Left renal pelvis (tissue), 4 donors: ENCODE results near the gene MYL7. TPM values are rescaled to one million over a fixed set of nuclear protein-coding genes. Genes with fewer than 3 reads are reported as not detected.
"Not testable (repeated sequence)": the region's sequence is repeated elsewhere in the genome, so short reads cannot be mapped to it uniquely, and the experiment has no call there.

Experiments used
- DNase-seq, 4 donors: peaks; one replicate each; pipeline ENCODE4 v3.0.0-alpha.2; 2013; ENCODE audit warnings: low read depth in 4 of 4, low spot score in 3 of 4
- polyA plus RNA-seq, 4 donors: library from polyadenylated mRNA; unstranded; fragments of 120-200 nt; gene quantifications; one replicate each; pipeline ENCODE4 v1.2.1, GENCODE V29; 2013; ENCODE audit not compliant: insufficient read length in 4 of 4

The MYL7 gene
- polyA plus RNA-seq, 4 donors: 0.29 to 1.2 (median 0.45) TPM; not detected in 1

DNA sequence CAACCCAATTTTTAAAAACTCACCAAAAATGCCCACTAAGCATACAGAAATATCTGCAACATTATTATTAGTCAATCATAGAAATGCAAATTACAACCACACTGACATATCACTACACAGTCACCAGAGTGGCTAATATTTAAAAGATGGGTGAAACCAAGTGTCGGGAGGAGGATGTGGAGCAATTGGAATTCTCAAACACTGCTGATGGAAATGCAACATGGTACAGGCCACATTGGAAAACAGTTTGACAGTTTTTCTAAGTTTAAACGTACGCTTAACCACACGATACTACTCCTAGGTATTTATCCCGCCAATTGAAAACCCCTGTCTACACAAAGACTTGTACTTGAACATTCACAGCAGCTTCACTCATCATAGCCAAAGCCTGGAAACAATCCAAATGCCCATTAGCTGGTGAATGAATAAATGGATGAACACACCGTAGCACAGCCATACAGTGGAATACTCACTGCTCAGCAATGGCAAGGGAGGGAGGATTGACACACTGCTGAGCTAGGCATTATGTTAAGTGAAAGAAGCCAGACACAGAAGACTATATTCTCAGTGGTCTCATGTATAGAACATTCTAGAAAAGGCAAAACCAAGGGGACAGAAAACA lies 31.8 kb upstream of the MYL7 start:
- DNase-seq: no peak

DNA sequence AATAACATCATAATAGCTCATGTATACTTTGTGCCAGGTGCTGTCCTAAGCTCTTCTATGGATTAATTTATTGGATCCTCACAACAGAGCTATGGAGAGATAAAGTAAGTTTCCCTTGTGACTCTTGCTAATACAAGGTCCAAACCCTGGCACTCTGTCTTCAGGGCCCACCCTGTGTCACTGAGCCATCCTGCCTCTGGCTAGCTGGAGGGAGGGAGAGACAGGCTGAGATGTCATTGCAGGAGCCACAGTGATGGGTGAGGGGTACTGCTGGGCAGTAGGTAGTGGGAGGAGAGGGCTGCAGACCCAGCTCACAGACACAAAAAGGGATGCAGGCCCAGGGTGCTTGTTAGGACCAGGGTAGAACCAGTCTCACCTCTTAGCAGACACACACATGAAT lies 31.2 kb upstream of the MYL7 start:
- no peak for DNase-seq

DNA sequence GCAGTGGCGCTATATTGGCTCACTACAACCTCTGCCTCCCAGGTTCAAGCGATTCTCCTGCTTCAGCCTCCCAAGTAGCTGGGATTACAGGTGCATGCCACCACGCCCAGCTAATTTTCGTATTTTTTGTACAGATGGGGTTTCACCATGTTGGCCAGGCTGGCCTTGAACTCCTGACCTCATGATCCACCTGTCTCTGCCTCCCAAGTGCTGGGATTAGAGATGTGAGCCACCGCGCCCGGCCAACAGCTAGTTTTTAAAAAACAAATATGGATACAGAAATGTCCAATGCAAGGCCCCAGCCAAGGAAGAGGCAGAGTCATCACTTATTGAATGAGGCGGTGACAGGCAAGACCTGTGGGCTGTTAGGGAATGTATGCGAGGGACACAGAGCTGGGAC lies 30.8 kb upstream of the MYL7 start:
- DNase-seq: not testable (repeated sequence)

- DNase-seq: no peak
These were observed 26.8 kb upstream of the MYL7 start for GRCh38 chr7:44167920-44168319.

DNA sequence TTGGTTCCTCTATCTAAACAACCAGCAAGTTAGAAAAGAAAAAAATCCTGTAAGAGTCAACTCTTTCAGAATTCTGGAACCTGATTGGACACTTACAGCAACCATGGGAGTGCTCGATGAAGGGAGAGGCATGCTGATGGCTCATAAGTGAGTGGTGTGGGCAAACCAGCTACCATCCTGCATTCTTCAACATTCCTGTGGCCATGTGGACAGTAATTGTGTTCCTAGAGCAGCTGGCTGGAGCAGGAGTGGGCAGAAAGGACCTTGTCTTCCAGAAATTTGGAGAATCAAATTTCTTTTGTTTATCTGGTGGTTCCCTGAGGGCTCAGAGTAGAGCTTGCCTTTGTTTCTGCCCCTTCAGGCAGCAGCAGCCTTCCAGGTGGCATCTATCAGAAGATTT lies 22.5 kb upstream of the MYL7 start:
- DNase-seq: no peak

- DNase-seq: no peak
These were observed 21.8 kb upstream of the MYL7 start for GRCh38 chr7:44162785-44163395.

DNA sequence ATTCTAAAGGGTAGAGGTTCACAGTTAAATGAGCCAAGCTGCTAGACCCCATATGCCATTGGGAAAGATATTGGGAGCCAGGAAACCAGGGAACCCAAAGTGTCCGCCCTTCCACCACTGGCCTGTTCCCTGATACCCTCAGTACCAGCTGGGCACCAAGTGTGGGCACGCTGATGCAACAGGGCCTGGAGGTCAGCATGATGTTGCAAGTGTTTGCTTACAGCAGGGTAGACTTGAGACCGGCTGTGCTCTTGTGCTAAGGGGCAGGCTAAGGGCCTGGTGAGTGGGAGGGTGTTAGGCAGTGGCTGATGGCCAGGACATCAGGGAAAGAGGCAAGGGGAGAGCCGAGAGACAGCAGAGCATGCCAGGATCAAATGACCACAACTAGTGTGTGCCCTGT lies 21.0 kb upstream of the MYL7 start:
- DNase-seq: no peak

- no peak for DNase-seq
These were observed 20.2 kb upstream of the MYL7 start for GRCh38 chr7:44161371-44161770.

DNA sequence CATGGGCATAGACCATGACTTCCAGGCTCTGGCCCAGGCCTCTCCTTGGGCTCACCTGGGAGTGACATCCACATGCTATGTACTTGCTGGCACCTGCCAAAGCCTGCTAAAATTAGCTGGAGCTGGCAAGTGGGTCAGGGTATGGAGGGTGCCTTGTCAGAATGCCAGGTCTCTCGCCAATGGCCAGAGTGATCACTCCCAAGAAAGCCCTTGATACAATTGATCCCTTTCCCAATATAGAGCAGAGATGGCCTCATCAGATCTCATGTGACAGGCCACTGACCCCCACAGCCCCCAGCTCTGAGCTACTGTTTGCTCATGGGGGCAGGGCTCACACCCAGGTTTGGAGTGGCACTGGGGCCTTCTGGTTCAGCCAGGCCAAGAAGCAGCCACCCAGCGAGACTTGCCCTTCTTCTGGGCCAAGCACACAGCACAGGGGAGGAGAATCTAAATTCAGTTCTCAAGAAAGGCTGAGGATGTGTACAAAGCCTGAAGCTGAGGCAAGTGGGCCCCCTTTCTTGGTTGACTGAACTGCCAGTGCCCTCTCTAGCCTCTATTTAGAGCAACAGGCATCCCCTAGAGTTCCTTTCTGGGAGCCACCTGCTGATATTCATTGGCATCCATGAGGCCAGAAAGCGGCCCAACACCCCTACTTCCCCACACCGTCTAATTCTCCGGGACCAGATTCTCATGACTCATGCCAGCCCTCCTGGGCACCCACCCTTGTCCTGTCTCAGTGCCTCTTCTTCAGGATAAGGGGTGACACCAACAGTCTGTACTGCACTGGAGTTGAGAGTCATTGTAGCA lies 18.9 kb upstream of the MYL7 start:
- DNase-seq: no peak

- DNase-seq: no peak
These were observed 17.9 kb upstream of the MYL7 start for GRCh38 chr7:44158873-44159631.

DNA sequence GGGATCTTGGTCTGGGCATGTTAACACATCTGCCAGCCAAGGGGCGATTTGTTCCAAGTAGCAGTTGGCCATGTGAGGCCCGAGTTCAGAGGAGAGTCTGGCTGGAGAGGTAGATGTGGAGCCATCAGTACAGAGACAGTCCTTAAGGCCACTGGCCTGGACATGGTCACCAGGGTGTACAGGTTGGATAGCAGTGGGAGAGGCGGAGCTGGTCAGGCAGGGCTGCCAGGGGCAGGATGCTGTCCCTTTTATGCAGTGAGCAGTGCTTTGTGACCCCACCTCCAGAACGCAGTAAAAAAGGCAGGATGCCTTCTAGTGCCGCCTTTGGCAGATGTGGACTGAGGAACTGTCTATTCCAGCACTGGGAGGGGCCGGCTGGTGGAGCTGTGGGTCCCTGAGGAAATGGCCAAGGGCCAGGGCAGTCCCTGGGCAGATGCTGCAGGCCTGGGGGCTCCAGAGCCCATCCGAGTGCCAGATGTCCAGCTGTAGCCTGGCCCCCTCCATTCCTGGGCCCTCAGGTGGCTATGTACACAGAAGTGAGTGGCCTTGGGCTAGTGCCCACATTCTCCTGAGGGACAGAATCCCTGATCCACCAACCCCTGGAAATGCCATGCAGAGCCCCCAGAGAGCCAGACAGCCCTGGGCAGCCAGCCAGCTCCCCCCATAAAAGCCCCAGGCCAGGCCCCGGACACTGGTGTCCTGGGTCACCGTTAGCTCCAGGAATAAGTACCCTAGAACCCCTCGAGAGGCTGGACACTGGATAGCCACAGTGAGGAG lies 17.2 kb upstream of the MYL7 start:
- DNase-seq: no peak

GRCh38 chr7:44157116-44158080 lies 16.3 kb upstream of the MYL7 start:
- DNase-seq: no peak

GRCh38 chr7:44156453-44157010 lies 15.4 kb upstream of the MYL7 start:
- DNase-seq: no peak

- DNase-seq: no peak
These were observed 14.4 kb upstream of the MYL7 start for GRCh38 chr7:44155191-44156185.

DNA sequence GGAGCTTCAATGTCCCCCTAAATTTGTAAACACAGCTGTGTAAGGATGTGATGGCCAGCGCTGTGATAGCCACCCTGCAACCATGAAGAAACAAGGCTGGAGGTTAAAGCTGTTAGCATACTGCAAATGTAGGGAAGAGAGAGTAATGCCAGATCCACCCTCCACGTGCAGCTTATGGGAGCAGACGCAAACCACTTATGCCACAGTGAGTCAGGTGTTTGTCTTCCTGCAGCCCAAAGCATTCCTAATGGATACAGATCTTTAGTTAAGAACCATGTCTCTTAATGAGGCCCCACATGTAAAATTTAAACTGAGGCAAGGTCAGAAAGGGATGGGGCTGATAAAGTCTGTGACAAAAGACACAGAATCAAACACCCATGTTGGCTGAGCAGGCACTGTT lies 13.6 kb upstream of the MYL7 start:
- DNase-seq: no peak

DNA sequence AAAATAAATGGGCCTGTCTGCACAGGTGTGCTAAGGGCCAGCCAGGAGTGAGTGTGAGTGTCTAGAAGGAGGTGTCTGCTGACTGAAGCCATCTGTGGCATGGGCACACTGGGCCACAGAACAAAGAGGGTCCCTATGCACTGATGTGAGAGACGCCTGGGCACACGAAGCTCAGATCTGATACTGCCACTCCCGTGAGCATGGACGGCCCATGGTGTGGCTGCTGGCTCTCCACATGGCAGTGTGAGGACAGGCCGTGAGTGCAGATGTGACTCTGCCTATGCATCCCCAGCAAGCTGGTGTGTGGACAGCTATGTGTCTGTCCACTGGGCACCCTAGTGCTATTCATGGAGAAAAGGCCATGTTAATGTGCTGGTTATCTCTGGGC lies 12.8 kb upstream of the MYL7 start:
- no peak for DNase-seq

- no peak for DNase-seq
These were observed 12.1 kb upstream of the MYL7 start for GRCh38 chr7:44152971-44153947.
